Posterior vena cava (tissue), 2 donors: ENCODE data around the gene SLC16A13. TPM values are rescaled to one million over a fixed set of nuclear protein-coding genes. Genes with fewer than 3 reads are reported as not detected.
A peak's percentile ranks its signal among the peaks of the same experiment; 100 is the strongest.

Experiments used
- DNase-seq: peaks from one replicate; pipeline ENCODE4 v3.0.0-alpha.2; 2020; ENCODE audit warnings: low spot score
- intact Hi-C, 2 donors: fragments of 100-400 bp; cut with DNase I; formaldehyde crosslinking; loops; one replicate each; pipeline versions ENCODE4 v1.14.1 to v1.14.2; 2022 to 2023
- total RNA-seq, 2 donors: library from RNA; stranded (reverse); fragmentation: NEBNext Ultra II Directional; extraction: Animal tissue kit (Norgen Biotek cat#: 25700); gene quantifications; one replicate each; pipeline ENCODE4 v1.2.1, GENCODE V29; 2021
- donor health status: DM: yes; HTN: yes; CAD: no.
- donor health status: DM: yes; HTN: yes; CAD: no.

SLC16A13 gene
- total RNA-seq, 2 donors from 2014 or later: 1.5 to 1.6 TPM

GRCh38 chr17:7023576-7024401, 12.0 kb upstream of the SLC16A13 start:
- intact Hi-C loops: no loop called here
- DNase-seq: peak; percentile 98

GRCh38 chr17:7024402-7024785, 11.4 kb upstream of the SLC16A13 start:
- intact Hi-C loops: no loop called here
- peak; percentile 76 for DNase-seq

- DNase-seq: peak; percentile 30
- intact Hi-C loops: no loop called here
Observed at GRCh38 chr17:7025245-7025644, 10.6 kb upstream of the SLC16A13 start.

DNA sequence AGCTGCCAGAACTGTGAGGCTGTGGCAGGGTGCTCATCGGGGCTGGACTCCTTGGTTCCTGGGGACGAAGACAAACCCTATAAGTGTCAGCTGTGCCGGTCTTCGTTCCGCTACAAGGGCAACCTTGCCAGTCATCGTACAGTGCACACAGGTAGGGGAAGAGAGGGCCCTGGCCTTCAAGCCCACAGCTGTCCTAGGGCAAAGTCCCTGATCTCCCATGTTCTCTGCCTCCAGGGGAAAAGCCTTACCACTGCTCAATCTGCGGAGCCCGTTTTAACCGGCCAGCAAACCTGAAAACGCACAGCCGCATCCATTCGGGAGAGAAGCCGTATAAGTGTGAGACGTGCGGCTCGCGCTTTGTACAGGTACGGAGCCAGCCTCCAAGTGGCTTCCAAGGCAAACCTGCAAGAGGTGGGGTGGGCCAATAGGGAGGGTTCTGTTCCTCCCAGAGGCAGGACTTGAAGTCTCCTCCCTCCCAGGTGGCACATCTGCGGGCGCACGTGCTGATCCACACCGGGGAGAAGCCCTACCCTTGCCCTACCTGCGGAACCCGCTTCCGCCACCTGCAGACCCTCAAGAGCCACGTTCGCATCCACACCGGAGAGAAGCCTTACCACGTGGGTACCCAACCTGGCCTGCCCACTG, 9.2 kb upstream of the SLC16A13 start:
- intact Hi-C loops: no loop called here
- peak; percentile 75 for DNase-seq

DNA sequence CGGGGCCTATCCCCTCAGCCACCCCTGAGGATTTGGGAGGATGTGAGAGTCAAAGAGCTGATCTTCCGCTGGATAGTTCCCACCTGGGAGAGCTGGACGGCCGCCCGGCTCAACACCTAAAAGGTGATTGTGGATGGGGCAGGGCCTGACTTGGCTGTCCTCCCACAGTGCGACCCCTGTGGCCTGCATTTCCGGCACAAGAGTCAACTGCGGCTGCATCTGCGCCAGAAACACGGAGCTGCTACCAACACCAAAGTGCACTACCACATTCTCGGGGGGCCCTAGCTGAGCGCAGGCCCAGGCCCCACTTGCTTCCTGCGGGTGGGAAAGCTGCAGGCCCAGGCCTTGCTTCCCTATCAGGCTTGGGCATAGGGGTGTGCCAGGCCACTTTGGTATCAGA, 8.5 kb upstream of the SLC16A13 start:
- intact Hi-C loops: no loop called here
- no peak for DNase-seq

DNA sequence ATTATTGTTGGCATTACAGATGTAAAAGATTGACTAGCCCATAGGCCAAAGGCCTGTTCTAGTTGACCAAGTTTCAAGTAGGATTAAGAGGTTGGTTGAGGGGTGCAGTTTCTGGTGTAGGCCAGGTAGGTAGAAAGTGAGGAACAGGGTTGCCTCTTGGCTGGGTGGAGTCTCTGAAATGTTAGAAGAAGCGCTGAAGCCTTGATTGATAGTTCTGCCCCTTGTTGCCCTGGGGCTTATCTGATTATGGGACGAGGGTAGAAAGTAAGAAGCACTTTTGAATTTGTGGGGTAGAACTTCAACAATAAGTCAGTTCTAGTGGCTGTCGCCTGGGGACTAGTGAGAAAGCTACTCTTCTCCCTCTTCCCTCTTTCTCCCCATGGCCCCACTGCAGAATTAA, 6.7 kb upstream of the SLC16A13 start:
- DNase-seq: no peak
- intact Hi-C loops: no loop called here

GRCh38 chr17:7029659-7030058, 6.2 kb upstream of the SLC16A13 start:
- no peak for DNase-seq
- intact Hi-C loops: no loop called here

DNA sequence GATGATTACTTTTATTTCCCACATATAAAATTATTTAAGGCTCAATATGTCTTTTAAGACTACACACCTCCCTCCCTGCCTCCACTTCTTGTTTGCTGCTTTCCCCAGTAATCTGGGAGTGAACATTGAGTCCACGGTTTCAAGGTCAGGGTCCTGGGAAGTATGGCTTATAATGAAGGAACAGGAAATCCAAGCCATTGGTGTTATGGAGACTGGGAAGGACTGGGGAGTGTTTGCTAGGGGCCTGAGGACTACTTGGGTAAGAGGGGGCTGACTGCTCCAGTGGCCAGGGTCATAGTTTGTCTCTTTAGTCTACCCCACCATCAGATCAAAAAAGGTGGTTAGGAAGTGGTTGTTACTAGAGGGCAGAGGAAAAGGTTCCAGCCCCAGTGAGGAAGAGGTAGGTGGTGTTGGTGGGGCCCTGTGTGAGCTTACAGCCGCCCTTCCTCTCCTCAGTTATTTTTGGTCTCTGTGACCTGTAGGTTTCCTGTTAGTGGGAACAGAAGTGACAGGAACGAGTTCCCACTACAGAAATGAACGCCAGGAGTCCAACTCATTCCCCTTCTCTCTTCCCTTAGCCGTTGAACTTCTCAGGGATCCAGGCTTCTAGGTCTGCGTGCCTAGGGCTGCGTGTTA, 742 bp upstream of the SLC16A13 start:
- DNase-seq: no peak
- intact Hi-C loops: no loop called here

DNA sequence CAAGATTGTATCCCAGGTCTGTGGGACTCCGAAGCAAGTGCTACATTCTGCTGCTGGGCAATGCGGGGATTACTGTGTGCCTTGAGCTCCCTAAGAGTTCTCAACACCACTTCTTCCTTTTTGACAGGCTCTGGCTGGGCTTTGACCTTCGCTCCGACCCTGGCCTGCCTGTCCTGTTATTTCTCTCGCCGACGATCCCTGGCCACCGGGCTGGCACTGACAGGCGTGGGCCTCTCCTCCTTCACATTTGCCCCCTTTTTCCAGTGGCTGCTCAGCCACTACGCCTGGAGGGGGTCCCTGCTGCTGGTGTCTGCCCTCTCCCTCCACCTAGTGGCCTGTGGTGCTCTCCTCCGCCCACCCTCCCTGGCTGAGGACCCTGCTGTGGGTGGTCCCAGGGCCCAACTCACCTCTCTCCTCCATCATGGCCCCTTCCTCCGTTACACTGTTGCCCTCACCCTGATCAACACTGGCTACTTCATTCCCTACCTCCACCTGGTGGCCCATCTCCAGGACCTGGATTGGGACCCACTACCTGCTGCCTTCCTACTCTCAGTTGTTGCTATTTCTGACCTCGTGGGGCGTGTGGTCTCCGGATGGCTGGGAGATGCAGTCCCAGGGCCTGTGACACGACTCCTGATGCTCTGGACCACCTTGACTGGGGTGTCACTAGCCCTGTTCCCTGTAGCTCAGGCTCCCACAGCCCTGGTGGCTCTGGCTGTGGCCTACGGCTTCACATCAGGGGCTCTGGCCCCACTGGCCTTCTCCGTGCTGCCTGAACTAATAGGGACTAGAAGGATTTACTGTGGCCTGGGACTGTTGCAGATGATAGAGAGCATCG, 2.4 kb downstream of the SLC16A13 start:
- intact Hi-C loops: no loop called here
- DNase-seq: no peak

GRCh38 chr17:7039832-7040231, 4.0 kb downstream of the SLC16A13 start:
- intact Hi-C loops: loop anchor here in 1 of 2 donors (10.0 kb wide), 2 partner anchors 125 to 245 kb away; partner anchors contain the start of gene SLC2A4
- DNase-seq: no peak

DNA sequence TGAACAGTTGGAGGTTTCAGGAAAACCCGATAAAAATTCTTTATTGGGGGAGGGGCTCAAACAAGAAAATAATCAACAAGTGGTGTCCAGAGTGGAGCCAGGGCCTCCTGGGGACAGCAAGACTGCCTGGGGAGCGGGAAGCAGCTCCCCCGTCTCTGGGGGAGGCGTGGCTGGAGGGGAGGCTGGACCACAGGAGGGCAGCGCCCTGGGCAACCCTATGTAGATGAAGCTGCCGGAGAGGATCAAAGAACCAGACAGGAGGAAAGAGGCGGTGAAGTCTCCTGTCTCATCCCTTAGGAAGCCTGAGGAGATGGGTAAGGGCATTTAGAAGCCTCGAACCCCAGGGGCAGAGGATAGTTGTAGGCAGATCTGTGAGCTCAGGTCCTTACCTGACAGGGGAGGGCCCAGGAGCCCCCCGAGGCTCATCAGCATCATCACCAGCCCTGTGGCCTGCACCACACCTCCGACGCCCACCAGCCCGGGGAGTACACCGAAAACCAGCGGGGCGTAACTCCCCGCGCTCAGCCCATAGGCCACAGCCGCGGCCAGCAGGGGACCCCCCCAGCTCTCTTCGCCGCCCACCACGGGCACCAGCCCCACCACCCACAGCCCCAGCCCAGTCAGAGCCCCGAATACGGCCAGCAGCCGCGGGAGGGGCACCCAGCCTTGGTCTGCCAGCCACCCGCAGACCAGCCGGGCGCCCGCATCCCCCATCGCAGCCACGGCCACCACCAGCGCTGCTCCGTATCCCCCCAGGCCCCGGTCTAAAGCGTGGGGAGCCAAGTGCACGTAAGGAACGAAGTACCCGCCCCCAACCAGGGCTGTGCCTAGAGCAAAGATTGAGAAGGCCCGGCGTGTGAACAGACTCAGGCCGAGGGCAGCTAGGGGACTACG, 6.0 kb downstream of the SLC16A13 start:
- intact Hi-C loops: loop anchor here in 1 of 2 donors (10.0 kb wide), 2 partner anchors 123 to 243 kb away; partner anchors contain the start of gene SLC2A4
- no peak for DNase-seq

DNA sequence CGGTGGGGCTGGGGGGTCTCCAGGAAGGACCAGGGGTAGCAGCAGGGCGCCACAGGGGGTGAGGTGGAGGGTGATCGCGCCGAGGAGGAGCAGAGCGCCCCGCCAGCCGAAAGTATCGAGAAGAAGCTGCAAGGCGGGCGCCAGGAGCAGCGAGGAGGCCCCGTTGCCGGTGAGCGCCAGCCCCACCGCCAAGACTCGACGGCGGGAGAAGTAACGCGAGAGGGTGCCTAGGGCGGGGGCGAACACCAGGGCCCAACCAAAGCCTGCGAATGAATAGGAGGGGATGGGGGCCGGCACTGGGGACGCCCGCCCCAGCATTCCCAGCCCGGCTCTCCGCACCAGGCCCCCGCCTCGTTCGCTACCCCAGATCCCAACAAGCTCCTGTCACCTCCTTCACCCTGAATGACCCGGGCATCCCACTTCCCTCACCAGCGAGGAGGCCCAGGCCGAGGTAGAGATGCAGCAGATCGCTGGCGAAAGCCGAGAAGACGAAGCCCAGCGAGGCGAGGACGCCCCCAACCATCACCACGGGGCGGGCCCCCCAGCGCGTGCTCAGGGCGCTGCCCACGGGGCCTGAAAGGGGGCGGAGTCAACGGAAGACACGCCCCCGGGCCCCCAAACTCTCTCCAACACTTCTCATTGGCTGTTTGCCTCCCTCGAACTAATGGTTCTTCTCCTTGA, 6.8 kb downstream of the SLC16A13 start:
- no peak for DNase-seq
- intact Hi-C loops: loop anchor here in 1 of 2 donors (10.0 kb wide), 2 partner anchors 122 to 242 kb away; partner anchors contain the start of gene SLC2A4

GRCh38 chr17:7043182-7043496, 7.3 kb downstream of the SLC16A13 start:
- intact Hi-C loops: loop anchor here in 1 of 2 donors (10.0 kb wide), 2 partner anchors 122 to 242 kb away; partner anchors contain the start of gene SLC2A4
- DNase-seq: no peak

DNA sequence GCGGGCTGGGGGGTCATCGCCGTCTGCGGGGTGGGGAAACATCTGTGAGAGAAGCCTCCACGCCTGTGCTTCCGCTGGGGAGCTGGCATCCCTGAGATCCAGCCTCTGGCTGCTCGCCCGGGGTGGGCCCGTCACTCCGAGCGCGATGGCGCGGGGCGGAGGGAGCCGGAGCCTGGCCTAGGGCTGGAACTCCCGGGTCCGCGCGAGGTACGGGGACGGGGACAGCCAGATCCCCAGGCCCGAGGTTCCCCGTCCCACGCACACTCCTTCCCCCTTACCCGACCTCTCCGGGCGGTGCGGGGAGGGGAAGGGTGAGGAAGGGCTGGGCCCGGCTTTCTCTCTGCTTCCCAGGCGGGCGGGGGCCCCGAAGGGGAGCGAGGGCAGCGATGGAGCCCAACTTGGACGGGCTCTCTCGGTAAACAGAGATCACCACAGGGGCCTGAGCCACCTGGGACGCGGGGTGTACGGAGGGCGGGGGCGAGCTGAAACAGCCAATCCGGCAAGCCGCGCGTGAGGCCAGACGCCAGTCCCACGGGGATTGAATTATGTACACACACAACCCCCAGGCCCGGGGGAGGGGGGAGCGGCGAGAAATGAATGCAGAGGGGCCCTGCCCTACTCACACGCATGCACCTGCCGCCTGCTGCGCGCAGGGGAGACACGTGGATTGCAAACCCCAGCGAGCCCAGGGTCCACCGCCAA, 7.8 kb downstream of the SLC16A13 start, which contains the start of gene SLC16A11:
SLC16A11 (minus strand) TSS at position 596 of the 702 bp plus-strand sequence; CDS start at position 17, 579 bp downstream.
- no peak for DNase-seq
- intact Hi-C loops: loop anchor here in 1 of 2 donors (10.0 kb wide), 2 partner anchors 121 to 241 kb away; partner anchors contain the start of gene SLC2A4

DNA sequence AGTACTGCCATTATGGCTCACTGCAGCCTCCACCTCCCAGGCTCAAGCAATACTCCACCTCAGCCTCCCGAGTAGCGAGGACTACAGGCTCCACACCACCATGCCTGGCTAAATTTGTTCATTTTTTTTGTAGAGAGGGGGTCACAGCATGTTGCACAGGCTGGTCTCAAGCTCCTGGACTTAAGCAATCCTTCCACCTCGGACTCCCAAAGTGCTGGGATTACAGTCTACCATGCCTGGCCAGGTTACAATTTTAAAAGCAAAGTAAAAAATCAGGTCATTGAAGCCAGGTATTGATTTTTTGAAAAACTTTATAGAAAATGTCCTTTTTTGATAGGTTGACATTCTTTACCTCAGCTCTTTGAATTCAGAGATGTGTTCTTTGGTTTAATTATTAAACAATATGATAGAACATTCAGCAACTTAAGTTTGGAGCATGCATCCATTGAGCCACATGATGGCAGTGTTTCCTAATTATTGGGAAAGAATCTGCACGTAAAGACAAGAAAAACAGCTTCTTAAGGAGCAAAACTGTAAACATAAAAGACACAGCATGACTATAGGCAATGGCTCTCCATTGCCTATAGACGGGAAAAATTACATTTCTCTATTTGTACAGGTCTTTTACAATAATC, 9.8 kb downstream of the SLC16A13 start:
- intact Hi-C loops: loop anchor here (5.0 to 10.0 kb wide), 3 partner anchors 92 to 239 kb away; partner anchors contain the start of gene SLC2A4 (in 1 of the 2)
- DNase-seq: no peak

GRCh38 chr17:7046127-7046724, 10.4 kb downstream of the SLC16A13 start:
- no peak for DNase-seq
- intact Hi-C loops: loop anchor here (5.0 to 10.0 kb wide), 3 partner anchors 91 to 239 kb away; partner anchors contain the start of gene SLC2A4 (in 1 of the 2)
